CD4-positive, alpha-beta T cell treated with Interferon alpha-2 for 1 hour (primary cell): Measurements from ENCODE around the gene PDGFRB.

Experiments
- DNase-seq, 2 donors: peaks; one replicate each; pipeline ENCODE4 v3.0.0-alpha.2; 2020 to 2022

PDGFRB gene

DNA sequence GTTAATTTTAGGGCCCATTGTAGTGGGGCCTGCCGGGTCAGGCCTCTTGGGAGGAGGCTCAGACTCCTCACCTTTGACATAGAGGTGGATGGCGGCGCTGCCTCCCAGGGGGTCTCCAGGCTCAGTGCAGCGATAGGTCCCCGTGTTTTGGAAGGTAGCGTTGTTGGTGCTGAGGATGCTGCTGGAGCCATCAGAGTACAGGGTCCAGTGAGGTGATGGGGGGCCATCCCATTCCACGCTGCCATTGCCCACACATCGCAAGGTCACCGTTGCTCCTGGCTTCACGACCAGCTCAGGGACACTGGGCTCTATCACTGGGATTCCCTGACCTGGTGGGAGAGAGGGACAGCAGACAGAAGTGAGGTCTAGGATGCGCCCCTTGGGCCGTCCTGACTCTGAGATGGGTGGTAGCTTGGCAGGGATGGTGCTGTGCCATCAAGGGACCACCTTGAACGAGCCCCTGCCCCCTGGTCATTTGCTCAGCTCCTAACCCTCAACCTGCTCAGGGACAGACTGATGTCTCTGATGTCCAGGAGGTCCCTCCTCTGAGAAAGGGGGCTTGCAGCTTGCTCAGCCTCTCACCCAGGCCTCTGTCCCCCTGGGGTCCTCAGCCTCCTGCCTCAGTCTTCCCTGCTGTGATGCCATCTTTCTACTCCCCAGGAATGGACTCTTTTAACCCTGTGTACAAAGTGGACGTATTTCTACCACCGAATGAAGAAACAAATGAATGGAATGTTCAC, 74.8 kb downstream of the PDGFRB start:
- no peak for DNase-seq

GRCh38 chr5:150079909-150080461, 75.7 kb downstream of the PDGFRB start:
- no peak for DNase-seq

GRCh38 chr5:150078802-150079689, 76.6 kb downstream of the PDGFRB start:
- DNase-seq = no peak

- no peak for DNase-seq
These were observed 77.4 kb downstream of the PDGFRB start for GRCh38 chr5:150077996-150078801.

GRCh38 chr5:150077060-150077459, 78.6 kb downstream of the PDGFRB start:
- no peak for DNase-seq

- no peak for DNase-seq
These were observed 79.8 kb downstream of the PDGFRB start for GRCh38 chr5:150075806-150076205.

DNA sequence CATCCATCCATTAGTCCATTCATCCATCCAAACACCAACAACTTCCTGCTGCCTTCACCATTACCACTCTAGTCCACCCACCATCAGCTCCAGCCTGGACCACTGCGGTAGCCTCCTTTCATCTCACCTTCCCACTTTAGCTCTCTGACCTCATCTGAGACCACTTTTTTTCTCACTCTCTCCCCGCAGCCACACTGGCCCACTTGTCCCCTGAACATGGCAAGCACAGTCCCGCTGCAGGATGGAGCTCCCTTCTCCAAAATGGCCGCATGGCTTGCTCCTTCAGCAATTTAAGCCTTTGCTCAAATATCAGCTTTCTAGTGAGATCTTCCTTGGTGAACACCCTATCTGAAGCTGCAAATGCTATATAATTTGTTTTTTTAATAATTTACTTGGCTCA, 80.4 kb downstream of the PDGFRB start:
- DNase-seq = no peak

- DNase-seq = no peak
These were observed 82.0 kb downstream of the PDGFRB start for GRCh38 chr5:150073677-150074076.

- no peak for DNase-seq
These were observed 82.5 kb downstream of the PDGFRB start for GRCh38 chr5:150073086-150073625.

GRCh38 chr5:150070821-150071220, 84.8 kb downstream of the PDGFRB start:
- DNase-seq = no peak

GRCh38 chr5:150069672-150070627, 85.7 kb downstream of the PDGFRB start:
- no peak for DNase-seq

DNA sequence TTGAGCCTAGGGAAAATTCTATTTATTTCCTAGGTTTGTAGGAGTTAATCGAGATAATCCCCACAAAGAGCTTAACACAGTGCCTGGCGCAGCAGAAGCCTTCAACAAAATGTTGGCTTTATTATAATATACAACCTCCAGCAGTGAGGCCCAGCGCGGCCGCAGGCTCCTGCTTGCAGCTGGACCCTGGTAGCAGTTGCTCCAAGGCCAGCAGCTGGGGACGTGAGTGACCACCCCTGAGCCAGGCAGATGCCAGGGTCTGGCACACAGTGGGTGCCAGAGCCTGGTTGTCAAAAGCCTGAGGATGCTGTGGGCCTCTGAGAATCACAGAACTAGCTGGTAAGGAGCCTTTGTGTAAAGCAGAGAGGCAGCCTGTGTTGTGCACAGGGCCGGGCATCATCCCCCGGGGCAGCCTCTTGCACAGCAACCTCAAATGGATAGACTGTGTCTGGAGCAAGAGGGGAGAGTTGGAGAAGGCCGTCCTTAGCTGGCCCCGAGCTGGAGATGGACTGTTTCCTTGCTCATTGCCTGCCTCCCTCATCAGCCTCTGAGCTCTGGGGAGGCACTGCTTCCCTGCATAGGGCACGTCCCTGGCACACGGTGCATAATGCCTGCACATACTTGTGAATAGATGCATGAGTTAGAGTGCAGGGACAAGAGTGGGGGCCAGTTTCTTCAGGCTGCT, 86.5 kb downstream of the PDGFRB start:
- DNase-seq = no peak

- no peak for DNase-seq
These were observed 87.2 kb downstream of the PDGFRB start for GRCh38 chr5:150068472-150068871.

GRCh38 chr5:150068071-150068470, 87.6 kb downstream of the PDGFRB start:
- no peak for DNase-seq

DNA sequence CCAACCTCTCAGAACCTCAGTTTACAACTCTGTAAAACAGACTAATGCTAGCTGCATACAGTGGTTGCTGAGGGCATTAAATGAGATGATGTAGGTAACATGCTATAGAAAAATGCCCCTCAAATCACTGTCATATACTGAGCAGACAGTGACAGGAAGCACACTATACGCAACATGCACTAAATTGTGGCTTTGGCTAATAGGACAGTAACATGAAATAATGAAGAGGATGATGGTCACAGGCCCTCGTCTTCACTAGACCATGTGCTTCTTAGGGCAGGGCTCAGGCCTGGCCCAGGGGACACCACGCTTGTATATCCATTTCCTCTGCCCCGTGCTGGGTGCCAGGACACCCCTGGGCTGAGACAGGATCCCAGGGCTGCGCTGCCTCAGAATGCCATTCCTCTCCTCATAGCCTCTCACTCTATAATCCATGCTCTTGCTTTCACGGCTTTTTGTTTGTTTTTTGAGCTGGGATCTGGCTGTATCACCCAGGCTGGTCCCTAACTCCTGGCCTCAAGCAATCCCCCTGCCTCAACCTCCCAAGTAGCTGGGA, 88.2 kb downstream of the PDGFRB start:
- no peak for DNase-seq

DNA sequence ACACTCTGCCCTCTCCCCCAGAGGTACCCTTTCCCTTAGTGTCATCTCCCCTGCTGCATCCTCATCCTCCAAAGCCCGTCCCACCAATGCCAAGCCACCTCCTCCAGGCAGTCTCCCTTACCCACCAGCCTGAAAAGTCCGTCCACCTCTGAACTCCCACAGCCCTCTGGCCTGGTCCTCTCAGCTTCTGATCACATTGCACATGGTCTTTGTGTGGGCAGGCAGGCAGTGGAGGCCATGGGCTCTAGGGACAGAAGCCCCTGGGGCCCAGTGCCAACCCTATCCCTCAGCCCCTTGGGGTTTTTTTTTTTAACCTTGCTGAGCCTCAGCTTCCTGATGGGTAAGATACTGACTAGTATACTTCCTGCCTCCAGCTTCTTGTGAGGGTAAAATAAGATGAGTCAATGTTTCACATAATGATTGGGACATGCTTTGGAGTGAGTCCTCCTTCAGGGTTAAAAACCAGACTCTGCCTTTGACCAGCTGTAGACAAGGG, 88.7 kb downstream of the PDGFRB start:
- no peak for DNase-seq

DNA sequence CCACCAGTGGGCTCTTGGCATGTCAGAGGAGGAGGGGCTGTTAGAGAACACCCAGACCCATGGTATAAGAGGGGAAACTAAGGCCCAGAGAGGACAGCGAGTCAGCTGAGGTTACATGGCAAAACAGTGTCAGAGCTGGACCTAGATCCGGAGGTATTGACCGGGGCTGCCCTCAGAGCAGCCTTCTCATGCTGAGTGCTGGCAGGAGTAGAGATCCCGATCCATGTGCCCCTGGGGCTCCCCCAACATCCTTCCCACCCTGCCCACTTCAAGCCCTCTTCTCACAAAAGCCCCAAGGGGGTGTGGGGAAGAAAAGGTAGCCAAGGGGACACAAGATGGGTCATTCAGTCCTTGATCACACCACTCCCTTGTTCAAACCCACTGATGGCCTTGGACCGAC, 89.2 kb downstream of the PDGFRB start:
- DNase-seq = no peak

- no peak for DNase-seq
These were observed 89.8 kb downstream of the PDGFRB start for GRCh38 chr5:150065886-150066285.

GRCh38 chr5:150065346-150065745, 90.3 kb downstream of the PDGFRB start:
- no peak for DNase-seq

GRCh38 chr5:150064681-150065220, 90.9 kb downstream of the PDGFRB start:
- no peak for DNase-seq
